Activated CD4-positive, CD25-positive, alpha-beta regulatory T cell (primary cell): Measurements from ENCODE around the gene SMARCC1.

Experiments
- DNase-seq, 4 experiments: peaks; one replicate each; lab custom pipeline; 2025; lab: John Stamatoyannopoulos, UW

Gene SMARCC1

GRCh38 chr3:47630810-47631209 lies 150.9 kb downstream of the SMARCC1 start:
- no peak for DNase-seq

GRCh38 chr3:47629770-47630169 lies 151.9 kb downstream of the SMARCC1 start:
- DNase-seq: no peak

GRCh38 chr3:47628426-47628825 lies 153.3 kb downstream of the SMARCC1 start:
- DNase-seq: no peak

- no peak for DNase-seq
These were observed 158.8 kb downstream of the SMARCC1 start for GRCh38 chr3:47622671-47623461.

GRCh38 chr3:47617086-47618010 lies 164.3 kb downstream of the SMARCC1 start:
- DNase-seq: no peak

- DNase-seq: no peak
These were observed 166.9 kb downstream of the SMARCC1 start for GRCh38 chr3:47614788-47615187.

- no peak for DNase-seq
These were observed 168.0 kb downstream of the SMARCC1 start for GRCh38 chr3:47613722-47614121.

- DNase-seq: no peak
These were observed 168.8 kb downstream of the SMARCC1 start for GRCh38 chr3:47612879-47613278.

GRCh38 chr3:47612178-47612577 lies 169.5 kb downstream of the SMARCC1 start:
- DNase-seq: no peak

- DNase-seq: no peak
These were observed 170.1 kb downstream of the SMARCC1 start for GRCh38 chr3:47611576-47611975.

GRCh38 chr3:47610583-47610982 lies 171.1 kb downstream of the SMARCC1 start:
- no peak for DNase-seq

GRCh38 chr3:47607335-47607734 lies 174.4 kb downstream of the SMARCC1 start:
- no peak for DNase-seq

- no peak for DNase-seq
These were observed 175.5 kb downstream of the SMARCC1 start for GRCh38 chr3:47606165-47606564.

- DNase-seq: no peak
These were observed 176.0 kb downstream of the SMARCC1 start for GRCh38 chr3:47605652-47606051.

- no peak for DNase-seq
These were observed 177.5 kb downstream of the SMARCC1 start for GRCh38 chr3:47604145-47604544.

GRCh38 chr3:47603332-47603731 lies 178.4 kb downstream of the SMARCC1 start:
- no peak for DNase-seq

GRCh38 chr3:47601281-47601680 lies 180.4 kb downstream of the SMARCC1 start:
- no peak for DNase-seq

GRCh38 chr3:47594792-47595191 lies 186.9 kb downstream of the SMARCC1 start:
- no peak for DNase-seq

GRCh38 chr3:47592066-47592795 lies 189.5 kb downstream of the SMARCC1 start:
- DNase-seq: no peak

- no peak for DNase-seq
These were observed 191.5 kb downstream of the SMARCC1 start for GRCh38 chr3:47590216-47590615.

GRCh38 chr3:47588587-47588986 lies 193.1 kb downstream of the SMARCC1 start:
- no peak for DNase-seq

GRCh38 chr3:47588053-47588452 lies 193.6 kb downstream of the SMARCC1 start:
- no peak for DNase-seq
